GM19395 (cell line): Measurements from ENCODE around the gene SH3BP4.

Source experiments
- ATAC-seq: cut with Tn5 transposase; IDR thresholded peaks from one replicate; pipeline ENCODE4 v1.9.1; 2021; ENCODE audit warnings: mild to moderate bottlenecking, moderate library complexity; ENCODE audit not compliant: unreplicated experiment

SH3BP4 gene

DNA sequence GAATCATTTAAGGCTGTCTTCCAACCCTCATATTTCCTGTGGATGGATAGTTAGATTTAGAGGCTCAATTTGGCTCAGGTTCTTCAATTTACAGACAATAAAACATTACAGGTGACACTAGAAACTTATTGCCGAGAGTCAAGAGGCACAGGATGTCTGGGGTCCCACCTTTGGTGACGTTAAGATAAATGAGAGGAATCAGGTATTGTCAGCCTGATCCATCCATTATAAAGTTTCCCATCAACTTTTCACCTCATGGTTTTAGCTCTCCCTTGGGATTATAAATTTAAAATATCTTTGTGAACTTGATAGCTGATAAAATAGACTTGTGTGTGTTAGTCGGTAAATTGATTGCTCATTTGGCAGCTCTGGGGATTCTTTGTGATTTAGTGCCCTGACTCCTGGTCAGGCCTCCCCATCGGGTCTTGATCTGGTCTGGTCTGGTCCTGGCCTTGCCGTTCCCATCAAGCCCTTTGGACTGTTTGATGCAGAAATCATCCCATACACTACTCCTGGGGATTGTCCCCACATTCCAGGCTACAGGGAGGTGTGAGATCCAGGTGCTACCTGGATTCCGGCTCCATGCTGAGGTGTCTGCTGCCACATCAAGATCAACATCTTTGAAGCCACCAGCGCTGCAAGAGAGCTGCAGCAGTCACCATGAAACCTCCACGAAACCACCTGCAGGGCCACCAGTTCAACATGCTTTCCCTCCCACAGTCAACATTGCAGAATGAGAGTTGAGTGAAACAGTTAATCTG lies 130.9 kb downstream of the SH3BP4 start:
- ATAC-seq: no peak

DNA sequence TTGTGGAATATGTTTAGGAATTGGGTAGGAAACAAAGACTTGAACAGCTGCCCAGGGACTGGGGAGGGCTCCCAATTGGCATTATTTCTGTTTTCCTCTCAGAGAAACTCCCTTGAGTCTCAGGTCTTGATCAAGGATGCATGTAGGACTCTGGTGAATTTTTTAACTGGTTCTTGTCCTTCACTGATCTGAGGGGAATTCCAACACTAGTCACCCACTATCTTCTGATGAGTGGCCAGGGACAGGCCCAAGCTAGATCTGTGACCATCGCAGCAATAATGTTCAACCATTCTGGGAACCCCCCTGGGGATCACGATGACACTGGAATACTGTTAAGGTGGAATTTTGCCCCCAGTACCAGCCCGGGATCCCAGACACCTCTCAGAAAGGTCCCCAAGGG lies 132.0 kb downstream of the SH3BP4 start:
- no peak for ATAC-seq

DNA sequence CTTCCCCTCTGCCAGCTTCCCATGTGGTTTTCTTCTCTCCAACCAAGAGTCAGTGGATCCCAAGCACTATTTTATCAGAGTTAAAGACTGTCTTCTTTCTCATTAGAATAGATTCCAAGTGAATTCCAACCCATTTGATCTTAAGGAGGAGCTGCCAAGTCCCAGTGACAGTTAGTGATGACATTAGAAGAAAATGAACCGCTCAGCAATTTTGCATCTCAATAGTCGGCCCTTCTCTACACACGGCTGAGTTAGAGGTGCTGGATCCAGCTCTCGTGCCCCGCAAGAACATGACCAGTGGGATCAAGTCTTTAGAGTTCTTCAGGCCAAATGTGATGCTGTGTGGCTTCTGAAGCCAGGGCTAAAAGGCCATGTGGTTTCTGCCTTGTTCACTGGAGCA lies 132.6 kb downstream of the SH3BP4 start:
- no peak for ATAC-seq

DNA sequence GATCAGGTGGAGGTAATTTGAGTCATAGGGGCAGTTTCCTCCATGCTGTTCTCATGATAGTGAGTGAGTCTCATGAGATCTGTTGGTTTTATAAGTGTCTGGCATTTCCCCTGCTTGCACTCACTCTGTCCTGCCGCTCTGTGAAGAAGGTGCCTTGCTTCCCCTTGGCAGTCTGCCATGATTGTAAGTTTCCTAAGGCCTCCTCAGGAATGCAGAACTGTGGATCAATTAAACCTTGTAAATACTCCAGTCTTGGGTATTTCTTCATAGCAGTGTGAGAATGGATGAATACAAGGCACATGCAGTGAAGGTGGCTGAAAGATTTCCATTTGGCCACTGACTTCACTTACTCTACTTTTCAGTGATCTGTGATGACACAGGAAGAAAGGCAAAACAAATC lies 133.7 kb downstream of the SH3BP4 start:
- no peak for ATAC-seq

DNA sequence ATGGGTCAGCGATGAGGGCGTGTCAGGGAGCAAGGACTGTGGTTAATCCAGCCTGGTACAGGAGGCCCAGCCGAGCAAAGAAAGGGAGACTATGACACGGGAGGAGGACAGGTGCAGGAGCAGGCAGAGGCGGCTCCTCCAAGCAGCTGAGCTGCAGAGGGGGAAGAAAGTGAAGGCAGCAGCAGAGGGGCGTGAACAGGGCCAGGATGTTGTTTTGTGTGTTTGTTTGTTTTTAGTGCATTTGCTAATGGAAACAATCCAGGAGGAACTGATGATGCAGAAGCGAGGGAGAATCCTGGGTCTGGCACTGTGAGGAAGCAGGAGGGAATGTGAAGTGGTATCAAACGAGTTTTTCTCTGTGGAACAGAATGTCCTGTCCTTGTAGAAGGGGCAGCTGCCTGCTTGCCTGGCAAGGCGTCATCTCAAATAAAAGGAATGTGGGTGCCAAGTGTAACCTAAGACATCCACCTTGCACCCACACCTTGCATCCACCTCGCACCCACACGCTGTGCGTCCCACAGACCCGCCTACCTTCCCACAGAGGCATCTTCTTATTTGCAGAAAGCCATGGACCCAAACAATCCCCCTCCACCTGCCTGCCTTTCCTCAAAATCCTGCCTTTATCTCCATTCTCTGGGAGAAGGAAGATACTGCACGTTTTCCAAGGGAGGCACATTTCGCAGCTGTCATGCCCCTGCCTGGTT lies 134.8 kb downstream of the SH3BP4 start:
- ATAC-seq: no peak

DNA sequence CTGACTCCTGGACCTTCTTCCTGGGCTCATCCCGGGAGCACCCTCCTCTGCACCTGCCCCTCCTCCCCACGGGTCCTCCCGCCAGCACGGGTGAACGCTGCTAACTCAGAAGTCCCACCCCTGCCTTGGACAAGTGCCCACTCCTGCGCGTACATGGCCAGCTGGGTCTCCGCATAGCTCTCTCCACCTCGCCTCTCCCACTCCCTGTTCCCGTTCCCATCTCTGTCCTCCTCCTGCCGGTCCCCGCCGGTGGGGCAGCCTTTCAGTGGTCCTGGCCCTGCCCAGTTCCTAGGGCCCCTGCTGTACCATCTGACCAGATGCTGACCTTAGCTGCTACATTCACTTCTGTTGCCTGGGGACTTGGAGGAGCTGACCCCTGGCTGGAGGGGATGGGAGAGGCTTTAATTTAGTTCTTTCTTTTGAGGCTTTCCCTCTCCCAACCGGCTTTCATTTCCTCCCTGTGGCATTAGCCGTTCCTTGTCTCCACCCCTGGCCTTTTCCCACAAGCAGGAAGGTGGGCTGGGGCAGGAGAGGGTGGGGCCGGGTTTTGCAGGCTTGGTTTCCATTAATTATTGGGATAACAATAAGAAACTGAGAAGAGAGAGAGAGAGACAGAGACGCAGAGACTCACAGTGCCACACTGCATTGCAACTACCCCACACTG lies 136.1 kb downstream of the SH3BP4 start:
- ATAC-seq: no peak

DNA sequence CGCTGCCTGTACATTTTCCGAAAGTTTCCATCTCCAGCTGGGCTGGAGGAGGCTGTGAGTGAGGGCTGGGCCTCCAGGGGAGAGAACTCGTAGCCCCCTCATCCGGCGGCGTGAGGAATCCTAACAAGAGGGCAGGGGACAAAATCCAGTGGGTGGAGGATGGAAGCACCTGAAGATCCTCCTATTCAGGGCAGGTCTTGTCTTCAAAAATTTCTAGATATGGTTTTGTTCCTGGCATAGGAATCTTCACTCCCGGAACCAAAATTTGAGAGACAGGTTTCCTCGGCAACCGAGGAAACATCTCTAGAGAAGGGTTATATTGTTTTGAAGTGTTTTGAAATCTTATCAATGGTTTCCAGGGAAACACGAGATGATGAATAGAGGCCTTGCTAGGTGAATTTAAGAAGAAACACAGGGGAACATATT lies 136.7 kb downstream of the SH3BP4 start:
- ATAC-seq: no peak

DNA sequence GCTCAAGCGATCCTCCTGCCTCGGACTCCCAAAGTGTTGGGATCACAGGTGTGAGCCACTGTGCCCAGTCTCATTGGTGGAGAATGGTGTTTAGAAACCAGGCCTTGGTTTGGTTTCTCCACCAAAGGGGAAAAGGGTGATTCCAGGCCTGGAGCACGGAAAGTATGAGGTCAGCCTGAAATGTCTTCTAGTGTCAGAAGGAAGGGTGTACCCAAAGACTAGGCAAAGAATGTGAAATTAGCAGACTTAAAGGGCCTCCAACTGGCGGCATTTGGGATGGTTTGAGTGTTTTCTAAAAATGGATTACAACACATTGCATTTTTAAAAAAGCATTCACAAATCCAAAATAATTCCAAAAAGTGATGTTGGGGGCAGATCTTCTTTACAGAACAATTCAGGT lies 139.6 kb downstream of the SH3BP4 start:
- ATAC-seq: no peak

DNA sequence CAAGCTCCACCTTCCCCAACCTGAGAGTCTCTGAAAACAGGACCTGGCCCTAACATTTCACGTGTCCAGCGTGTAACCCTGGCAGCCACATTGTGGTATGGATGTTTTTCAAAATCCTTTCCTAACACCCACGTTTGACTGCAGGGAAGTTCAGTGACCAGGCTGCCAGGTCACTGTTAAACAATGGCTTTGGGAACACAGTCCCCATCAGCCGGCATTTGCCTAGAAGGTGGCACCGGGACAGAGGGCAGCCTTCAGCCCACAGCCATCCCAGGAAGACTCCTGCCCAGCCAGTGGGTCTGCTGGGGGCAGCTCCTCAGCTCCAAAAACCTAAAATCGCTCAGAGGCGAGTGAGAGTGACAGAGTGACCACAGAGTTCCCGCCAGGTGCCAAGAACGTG lies 140.2 kb downstream of the SH3BP4 start:
- ATAC-seq: no peak

DNA sequence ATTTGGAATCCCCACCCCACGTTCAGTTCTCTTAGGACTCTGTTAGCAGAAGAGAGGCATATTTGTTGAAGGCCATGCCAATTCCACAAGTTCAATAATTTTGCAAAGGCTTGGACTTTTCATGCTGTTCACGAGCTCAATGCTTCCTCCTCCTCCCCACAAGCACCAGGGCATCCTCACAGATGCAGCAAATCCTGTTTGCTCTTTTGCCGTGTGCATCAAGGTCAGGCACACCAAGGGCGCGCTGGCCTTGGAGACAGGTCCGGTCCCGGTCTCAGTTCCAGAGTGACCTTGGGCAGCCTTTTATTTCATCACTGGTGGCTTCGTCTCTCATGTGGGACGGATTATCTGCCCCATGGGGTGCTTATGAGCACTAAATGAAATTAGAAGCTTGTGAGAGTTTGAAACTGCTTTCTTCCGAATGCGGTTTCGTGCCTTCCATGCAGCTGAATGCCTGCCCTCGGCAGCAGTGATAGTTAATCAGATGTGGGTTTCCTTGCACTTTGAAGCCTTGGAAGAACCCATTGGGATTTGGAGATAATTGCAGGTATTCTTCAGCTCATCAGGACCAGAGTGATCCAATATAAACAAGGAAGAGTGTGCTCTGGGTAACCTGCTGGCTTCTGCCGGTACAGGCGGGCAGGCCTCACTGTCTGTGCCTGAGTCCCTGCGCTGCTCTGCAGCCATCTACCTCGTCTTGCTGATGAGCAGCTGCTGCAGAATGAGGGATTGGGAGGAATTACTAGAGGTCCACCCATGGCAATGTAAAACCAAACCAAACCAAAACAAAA lies 140.8 kb downstream of the SH3BP4 start:
- ATAC-seq: no peak

DNA sequence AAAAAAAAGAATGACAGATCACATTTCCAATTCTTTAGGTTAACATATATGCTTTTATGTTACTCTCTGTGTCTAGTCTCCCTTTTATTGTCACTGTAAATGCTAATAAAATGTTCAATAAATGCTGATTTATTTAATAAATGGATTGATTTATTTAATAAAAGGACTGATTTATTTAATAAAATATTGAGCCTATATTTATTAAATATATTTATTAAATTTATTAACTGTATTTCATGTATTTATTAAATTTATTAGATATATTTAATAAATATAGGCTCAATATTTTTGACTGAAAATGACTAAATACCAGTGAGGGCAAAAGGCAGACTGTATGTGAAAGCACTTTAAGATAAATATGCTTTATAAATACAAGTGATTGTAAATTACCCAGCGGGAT lies 142.6 kb downstream of the SH3BP4 start:
- ATAC-seq: no peak

DNA sequence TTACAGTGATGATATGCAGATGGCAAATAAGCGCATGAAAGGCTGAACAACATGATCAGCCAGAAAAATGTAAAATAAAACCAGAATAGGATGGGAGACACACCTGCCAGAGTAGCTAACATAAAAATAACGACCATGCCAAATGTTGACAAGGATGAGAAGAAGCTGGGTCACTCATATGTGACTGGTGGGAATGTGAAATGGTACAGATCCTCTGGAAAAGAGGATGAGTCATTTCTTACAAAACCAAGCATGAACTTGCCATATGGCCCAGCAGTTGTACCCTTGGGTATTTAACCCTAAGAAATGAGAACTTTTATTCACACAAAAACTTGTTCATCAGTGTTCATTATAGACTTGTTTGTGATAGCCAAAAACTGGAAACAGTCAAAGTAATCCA lies 143.8 kb downstream of the SH3BP4 start:
- no peak for ATAC-seq

DNA sequence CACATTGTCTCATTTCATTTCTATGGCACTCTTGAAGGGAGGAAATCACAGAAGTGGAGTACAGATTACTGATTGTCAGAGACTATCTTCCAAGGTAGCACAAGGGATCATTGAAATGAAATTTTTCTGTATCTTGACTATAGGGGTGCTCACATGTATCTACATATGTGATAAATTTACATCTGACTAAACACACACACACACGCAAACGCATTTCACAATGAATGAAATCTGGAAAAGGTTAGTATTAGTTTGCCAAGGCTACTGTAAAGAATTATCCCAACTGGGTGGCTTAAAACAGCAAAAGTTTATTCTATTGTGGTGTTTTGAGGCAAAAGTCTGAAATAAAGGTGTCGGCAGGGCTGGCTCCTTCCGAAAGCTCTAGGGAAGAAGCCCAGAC lies 144.6 kb downstream of the SH3BP4 start:
- ATAC-seq: no peak

DNA sequence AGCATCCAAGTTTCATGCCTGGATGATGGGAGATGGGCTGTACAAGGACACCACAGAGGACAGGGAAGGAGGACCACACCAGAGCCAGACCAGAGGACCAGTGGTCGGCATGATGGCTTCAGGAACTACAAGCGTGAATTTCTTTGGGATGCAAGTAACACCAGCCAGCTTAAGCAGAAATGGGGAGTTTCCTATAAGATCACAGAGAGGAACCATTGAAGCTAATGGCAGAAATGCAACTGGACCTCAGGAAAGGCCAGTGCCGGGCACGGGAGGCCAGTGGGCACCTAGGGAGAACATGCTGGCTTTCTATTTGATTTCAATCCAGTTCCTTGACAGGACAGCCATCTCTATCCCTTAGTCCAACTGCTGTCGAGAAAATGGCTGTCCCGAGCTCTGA lies 145.4 kb downstream of the SH3BP4 start:
- no peak for ATAC-seq

DNA sequence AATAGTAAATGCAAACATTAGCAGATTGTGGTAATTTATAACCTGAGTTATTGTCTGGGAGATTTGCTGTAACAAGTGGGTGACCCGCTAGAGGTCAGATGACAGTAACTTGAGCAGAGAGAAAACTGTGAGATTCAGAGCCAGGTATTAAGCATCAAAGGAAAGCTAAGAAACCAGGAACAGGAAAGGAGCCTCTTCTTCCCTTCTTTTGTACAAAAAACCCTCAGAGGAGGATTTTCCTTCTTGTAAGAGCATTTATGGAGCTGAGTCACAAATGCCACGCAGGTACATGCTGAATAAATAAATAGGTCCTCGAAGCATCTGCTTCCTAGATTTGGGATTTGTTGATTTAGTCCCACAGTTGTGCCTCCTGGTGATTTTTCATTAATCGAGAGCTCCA lies 146.5 kb downstream of the SH3BP4 start:
- no peak for ATAC-seq

DNA sequence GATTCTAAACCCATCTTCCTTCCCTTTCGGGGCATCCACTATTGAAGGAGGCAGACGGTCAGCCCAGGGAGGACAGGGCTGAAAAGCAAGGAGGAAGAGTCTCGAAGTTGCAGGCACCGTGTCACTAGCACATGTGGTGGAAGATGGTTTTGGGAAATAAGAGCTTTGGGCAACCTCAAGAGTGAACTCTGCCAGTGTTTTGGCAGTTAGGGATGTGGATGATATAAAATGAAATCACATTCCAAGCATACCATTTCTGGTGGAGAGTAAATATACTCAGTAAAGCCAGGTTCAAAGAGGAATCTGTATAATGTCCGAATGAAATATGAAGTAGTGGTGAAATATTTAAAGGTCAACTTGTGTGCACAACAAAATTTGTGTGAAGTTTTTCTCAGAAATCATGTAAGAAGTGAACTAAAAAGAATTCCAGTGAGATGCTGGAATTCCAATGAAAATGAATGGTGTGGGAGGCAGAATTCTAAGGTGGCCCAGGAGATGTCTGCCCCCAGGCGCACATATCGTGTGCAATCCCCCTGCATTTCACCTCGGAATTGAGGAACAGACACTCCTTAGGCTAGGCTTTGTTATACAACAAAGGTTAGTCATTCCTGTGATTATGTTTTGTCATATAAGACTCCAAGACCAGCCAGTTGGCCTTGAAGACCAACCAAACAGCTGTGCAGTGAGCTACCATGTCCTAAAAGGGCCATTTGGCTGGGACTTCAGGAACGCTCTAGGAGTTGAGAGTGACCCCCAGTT lies 147.1 kb downstream of the SH3BP4 start:
- ATAC-seq: no peak

DNA sequence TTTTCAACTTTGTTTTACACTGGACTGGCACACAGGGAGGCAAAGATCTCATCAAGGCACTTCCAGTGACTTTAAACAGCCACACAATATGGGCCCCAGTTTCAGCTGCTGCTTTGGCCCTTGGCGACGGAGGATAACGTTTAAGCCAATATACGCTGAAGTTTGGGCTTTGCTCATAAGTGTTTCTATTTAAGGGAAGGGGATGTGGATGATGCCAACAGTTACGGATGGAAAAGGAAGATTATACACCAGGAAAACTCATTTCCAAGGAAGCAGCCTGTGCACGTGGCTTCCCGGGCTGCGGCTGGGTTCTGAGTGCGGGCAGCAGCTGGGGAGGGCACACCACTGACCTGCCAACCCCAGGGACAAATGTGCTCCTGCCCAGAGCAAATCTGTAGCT lies 151.1 kb downstream of the SH3BP4 start:
- ATAC-seq: no peak
